GM18907 (cell line): Measurements from ENCODE around the gene OXER1.

ENCODE experiments used
- ATAC-seq: cut with Tn5 transposase; IDR thresholded peaks from one replicate; pipeline ENCODE4 v1.9.1; 2021; ENCODE audit warnings: mild to moderate bottlenecking, moderate library complexity; ENCODE audit not compliant: unreplicated experiment

OXER1 gene

GRCh38 chr2:42770288-42771131, 6.6 kb upstream of the OXER1 start:
- ATAC-seq, result peak; percentile 62

- no peak for ATAC-seq
Observed at GRCh38 chr2:42769583-42770287, 5.8 kb upstream of the OXER1 start.

- ATAC-seq, result no peak
Observed at GRCh38 chr2:42768706-42769256, 4.8 kb upstream of the OXER1 start.

GRCh38 chr2:42767899-42768705, 4.2 kb upstream of the OXER1 start:
- no peak for ATAC-seq

DNA sequence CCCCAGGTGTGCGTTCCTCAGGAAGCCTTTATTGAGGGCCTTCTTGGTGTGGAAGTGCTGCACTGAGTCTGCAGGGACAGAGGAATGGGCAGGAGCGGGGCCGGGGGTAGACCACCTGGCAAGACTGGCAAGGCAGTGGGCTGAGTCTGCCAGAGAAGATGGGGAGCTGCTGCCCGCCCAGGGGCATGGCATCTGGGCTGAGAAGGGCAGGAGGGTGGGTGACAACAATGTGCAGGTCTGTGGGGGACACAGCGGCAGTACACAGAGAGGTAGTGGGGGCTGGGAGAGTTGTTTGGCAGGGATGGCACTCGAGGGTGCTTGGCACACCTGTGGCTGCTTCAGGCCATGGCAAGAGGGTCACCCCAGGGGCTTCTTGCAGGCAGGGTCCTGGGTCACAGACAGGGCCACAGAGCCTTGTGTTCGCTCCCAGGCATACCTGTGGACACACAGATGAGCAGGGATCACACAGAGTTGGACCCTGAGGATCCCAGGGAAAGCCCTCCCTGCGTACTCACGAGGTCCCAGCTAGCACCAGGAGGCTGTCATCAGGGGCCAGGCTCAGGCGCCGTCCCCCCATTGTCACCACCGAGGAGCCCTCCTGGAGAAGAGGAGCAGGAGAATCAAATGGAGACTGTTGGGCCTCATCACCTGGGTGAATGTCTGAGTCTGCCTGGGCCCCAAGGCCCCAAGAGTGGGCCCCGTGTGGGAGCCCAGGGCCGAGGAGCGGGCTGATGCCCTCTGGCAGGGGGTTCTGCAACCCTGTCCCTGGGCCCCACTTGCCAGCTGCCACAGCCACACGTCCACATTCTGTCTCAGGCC, 3.4 kb upstream of the OXER1 start:
- no peak for ATAC-seq

- no peak for ATAC-seq
Observed at GRCh38 chr2:42765686-42766085, 1.8 kb upstream of the OXER1 start.

GRCh38 chr2:42764901-42765300, 966 bp upstream of the OXER1 start:
- no peak for ATAC-seq

GRCh38 chr2:42762823-42763804, 821 bp downstream of the OXER1 start:
- ATAC-seq, result no peak

- ATAC-seq, result no peak
Observed at GRCh38 chr2:42762155-42762554, 1.8 kb downstream of the OXER1 start.

DNA sequence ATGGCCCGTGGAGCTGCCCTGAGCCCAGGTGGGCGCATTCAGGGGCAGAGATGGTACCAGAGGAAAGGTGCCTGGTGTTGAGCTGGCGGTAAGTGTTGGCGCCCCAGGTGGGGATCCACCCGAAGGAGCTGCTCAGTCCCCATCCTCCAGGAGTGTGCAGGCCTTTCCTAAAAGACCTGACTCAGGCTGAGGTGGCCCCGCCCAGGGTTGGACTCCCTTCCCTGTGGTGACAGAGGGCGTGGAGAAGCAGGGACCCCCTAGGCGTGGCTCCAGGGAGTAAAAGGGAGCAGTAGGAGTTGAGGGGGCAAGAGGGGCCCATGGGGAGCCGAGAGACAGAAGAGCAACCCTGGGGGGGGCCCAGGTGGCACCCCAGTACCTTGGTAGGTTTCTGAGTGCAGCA, 2.4 kb downstream of the OXER1 start:
- ATAC-seq, result no peak

- ATAC-seq, result no peak
Observed at GRCh38 chr2:42758751-42759150, 5.2 kb downstream of the OXER1 start.

- no peak for ATAC-seq
Observed at GRCh38 chr2:42757981-42758740, 5.8 kb downstream of the OXER1 start.

DNA sequence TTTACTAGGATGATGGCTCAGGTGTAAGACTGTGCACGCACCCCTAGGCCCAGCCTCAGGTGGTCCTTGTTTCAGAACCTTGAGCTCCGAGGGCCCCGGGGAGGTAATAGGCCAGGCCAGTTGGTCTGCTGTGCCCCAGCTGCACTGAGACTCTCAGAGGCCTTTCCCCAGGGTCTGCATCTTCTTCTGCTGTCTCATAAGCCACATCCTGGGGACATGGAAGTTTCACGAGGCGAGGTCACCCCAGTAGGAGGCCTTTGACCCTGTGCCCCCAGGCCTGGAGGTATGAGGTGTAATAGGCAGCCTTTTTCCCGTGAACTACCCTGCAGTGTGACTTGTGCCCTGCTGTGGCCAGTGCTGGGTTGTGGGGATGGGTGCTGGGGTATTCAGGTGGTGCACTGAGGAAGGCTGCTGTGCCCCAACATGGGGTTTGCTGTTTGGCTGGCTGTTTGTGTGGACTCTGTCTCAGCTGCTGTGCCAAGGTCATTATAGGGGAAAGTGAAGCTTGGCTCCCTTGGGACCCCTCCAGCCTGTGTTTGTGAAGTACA, 6.9 kb downstream of the OXER1 start:
- ATAC-seq, result no peak

- no peak for ATAC-seq
Observed at GRCh38 chr2:42756150-42756775, 7.7 kb downstream of the OXER1 start.

DNA sequence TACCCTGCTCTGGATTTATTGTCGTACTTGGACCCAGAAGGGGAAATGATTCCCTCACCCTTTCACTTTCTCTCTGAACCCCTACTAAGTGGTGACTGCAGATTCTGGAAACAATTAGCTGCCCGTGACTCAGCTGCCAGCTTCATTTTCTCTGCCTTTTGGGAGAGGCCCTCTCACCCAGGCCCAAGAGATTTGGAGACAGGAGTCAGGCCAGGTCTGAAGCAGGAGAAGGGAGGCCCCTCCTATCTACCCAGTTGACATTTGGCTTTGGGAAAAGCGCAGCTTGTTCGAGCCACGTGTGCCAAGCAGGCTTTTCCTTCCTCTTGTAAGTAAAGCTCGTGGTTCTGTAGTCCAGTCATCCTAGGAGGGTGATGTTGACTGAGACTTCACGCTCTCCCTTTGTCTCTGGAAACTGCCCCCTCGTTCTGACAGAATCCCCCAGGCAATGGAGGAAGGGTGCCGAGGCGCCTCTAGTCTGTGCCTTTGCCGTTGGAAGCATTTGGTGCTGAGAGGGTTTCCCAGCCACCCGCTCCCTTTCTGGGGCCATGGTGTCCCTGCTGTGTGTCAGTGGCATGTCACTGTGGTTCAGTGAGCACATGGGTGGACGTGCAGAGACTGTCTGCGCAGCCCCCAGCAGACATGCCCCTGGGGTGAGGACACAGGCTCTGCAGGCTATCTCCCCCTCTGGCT, 8.6 kb downstream of the OXER1 start:
- no peak for ATAC-seq

DNA sequence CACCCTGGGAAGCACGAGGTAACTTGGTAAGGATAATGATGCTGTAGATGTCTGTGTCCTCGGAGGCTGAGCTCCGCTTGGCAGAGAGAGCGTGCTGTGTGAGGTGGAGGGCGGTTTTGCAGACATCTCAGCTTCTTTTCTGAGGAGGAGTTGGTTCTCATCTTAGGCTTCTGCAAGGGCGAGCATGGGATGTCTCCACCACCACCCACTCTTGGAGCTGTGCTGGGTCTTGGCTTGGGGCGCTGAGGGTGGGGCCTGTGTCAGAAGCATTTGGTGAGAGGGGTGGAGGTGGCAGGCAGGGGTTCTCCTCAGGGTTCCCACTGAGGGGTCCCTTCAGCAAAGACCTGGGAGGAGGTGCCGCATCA, 9.2 kb downstream of the OXER1 start:
- no peak for ATAC-seq
